MCF 10A (cell line): ENCODE results near the gene FXN. TPM values are rescaled to one million over a fixed set of nuclear protein-coding genes. Genes with fewer than 3 reads are reported as not detected.

Experiments used
- BruUV-seq: library from RNA; stranded (reverse); fragments of 400-500 nt; replicated peaks from 2 replicates; lab custom pipeline; 2021; lab: Mats Ljungman, UMichigan
- CTCF ChIA-PET: fragments of 300-600 bp; sonication (Branson Sonifier 250); formaldehyde crosslinking; extraction: SDS; loops from one replicate; lab custom pipeline; 2021; ENCODE audit warnings: antibody characterized with exemption, inconsistent platforms; lab: Yijun Ruan, JAX
- POLR2A ChIA-PET: fragments of 300-600, 350-650 bp; sonication (Branson Sonifier 250); formaldehyde crosslinking; extraction: SDS; loops from one replicate; lab custom pipeline; 2020; ENCODE audit warnings: antibody characterized with exemption, inconsistent platforms; lab: Yijun Ruan, JAX
- DNase-seq: peaks from one replicate; pipeline ENCODE4 v3.0.0-alpha.2; 2018; ENCODE audit not compliant: unreplicated experiment
- H3K27ac Mint-ChIP-seq: one replicate; pipeline ENCODE4 v1.8.0; 2022; ENCODE audit warnings: mild to moderate bottlenecking, low read depth, mixed read lengths; ENCODE audit not compliant: unreplicated experiment
- H3K27me3 Mint-ChIP-seq: one replicate; pipeline ENCODE4 v1.8.0; 2022; ENCODE audit warnings: mixed read lengths; ENCODE audit not compliant: insufficient read depth, unreplicated experiment
- H3K36me3 Mint-ChIP-seq: one replicate; pipeline ENCODE4 v1.8.0; 2022; ENCODE audit warnings: mild to moderate bottlenecking, moderate library complexity, mixed read lengths; ENCODE audit not compliant: insufficient read depth, unreplicated experiment
- H3K4me1 Mint-ChIP-seq: one replicate; pipeline ENCODE4 v1.8.0; 2022; ENCODE audit warnings: mixed read lengths; ENCODE audit not compliant: insufficient read depth, unreplicated experiment
- H3K4me3 Mint-ChIP-seq: one replicate; pipeline ENCODE4 v1.8.0; 2022; ENCODE audit warnings: mild to moderate bottlenecking, moderate library complexity, mixed read lengths; ENCODE audit not compliant: unreplicated experiment
- H3K9me3 Mint-ChIP-seq: one replicate; pipeline ENCODE4 v1.8.0; 2022; ENCODE audit warnings: mixed read lengths; ENCODE audit not compliant: unreplicated experiment
- intact Hi-C: fragments of 100-400 bp; cut with micrococcal nuclease; formaldehyde crosslinking; loops from 2 replicates; pipeline ENCODE4 v1.14.1; 2022
- total RNA-seq: library from RNA; stranded (reverse); gene quantifications from 2 replicates; pipeline ENCODE4 v1.2.3, GENCODE V29; 2022
- TF ChIP-seq, protein P1 (sequence below): fragments of 200-600 bp; IDR thresholded peaks from one replicate; pipeline ENCODE4 v1.8.0; 2022; ENCODE audit warnings: antibody characterized with exemption, mild to moderate bottlenecking; ENCODE audit not compliant: unreplicated experiment

FXN gene
- total RNA-seq, 1 experiment from 2014 or later = 31.6 TPM

DNA sequence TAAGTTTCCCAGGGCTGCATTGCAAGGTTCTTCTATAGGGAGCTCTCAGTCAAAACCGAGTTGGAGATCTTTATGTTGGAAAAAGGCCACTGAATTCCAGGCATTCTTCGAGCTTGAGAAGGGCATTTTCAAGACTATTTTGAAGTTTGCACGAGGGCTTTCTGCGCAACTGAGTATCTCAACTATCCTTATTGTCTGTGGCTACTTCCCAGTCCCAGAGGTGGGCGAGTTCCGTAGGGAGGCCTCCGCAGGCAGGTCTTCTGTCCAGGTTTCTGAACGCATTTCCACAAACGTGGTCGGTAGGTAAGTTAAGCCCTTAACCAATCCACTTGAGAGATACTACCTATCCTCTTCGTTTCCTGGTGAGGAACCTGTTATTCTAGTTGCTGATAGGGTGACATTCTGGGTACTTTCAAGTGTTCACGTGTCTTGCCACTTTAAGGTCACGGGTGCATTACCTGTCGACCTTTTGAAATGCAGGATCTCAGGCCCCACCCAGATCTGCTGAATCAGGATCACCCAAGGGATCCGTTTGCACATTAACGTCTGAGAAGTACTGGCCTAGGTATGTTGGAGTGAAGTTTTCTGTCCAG is 87.1 kb downstream of the FXN start:
- POLR2A ChIA-PET = interaction anchor here (0.6 to 6.5 kb wide), 29 partner anchors 8 to 274 kb away, joined by 3 to 151 read pairs (median 5); partner anchors contain the start of genes FXN and TJP2
- intact Hi-C loops = loop anchor here (1.0 kb wide), 1 partner anchor 9 kb away; no protein-coding TSS in a partner anchor
- Mint-ChIP-seq H3K27me3 (no peaks in the 10 kb centered on the region), H3K9me3 (no peaks in the 10 kb centered on the region), H3K36me3 (peaks cover 4% of the 10 kb centered on the region), H3K27ac (peak overlapping the region; percentile 73), H3K4me1 (peaks cover 6% of the 10 kb centered on the region), H3K4me3 (peak overlapping the region; percentile 89)
- DNase-seq = peak; percentile 67
- CTCF ChIA-PET = interaction anchor here (0.6 to 2.6 kb wide), 21 partner anchors 13 to 445 kb away, joined by 3 to 17 read pairs (median 4); no protein-coding TSS in a partner anchor
- no TSS peak for BruUV-seq
- TF ChIP-seq, protein P1, sequence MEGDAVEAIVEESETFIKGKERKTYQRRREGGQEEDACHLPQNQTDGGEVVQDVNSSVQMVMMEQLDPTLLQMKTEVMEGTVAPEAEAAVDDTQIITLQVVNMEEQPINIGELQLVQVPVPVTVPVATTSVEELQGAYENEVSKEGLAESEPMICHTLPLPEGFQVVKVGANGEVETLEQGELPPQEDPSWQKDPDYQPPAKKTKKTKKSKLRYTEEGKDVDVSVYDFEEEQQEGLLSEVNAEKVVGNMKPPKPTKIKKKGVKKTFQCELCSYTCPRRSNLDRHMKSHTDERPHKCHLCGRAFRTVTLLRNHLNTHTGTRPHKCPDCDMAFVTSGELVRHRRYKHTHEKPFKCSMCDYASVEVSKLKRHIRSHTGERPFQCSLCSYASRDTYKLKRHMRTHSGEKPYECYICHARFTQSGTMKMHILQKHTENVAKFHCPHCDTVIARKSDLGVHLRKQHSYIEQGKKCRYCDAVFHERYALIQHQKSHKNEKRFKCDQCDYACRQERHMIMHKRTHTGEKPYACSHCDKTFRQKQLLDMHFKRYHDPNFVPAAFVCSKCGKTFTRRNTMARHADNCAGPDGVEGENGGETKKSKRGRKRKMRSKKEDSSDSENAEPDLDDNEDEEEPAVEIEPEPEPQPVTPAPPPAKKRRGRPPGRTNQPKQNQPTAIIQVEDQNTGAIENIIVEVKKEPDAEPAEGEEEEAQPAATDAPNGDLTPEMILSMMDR = no peak

DNA sequence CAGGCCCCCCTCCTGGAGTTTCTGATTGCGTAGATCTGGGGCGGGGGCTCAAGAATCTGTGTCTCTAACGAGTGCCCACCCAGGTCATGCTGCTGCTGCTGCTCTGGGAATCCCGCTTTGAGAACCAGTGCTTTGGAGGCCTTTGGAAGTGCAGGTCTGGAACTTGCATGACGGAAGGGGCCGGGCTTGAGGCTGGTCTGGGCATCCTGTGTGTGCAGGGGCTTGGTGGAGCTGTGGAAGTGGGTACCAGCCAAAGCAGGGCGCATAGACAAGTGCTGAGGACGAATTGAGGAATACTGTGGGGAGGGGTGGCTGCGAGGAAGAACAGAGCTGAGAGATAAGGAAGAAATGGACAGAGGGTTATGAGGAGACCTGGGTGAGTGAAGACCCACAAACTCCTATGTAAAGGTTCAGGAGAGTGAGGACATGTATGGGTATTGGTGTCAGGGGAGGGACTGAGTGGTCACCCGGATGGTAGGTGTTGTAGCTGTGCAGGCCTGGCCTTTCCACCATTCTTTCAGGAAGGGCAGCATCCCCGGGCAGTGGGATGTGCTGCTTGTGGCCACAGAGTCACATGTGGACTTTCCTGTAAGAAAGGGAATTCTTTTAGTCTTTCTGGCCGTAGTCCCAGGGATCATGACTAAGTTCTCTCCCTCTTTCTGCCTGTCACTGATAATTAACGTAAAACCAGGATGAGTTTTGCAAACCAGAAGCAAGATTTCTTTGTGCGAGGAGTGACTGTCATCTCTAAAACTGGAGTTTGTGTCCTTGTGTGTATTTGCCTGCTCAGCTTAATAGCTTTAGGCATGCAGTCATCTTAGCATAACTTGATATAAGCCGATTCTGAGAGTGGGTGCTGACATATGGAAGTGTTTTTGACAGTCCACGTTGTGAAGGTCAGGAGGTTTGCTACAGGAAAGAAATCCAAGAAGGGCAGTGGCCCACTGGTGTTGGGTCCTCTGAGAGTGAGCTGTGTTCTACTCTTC is 95.2 kb downstream of the FXN start:
- H3K4me3 Mint-ChIP-seq = peak overlapping the region; percentile 0

GRCh38 chr9:69131682-69132081 is 96.1 kb downstream of the FXN start:
- peak; percentile 93 for DNase-seq
- Mint-ChIP-seq H3K4me1 (peaks cover 33% of the 10 kb centered on the region), H3K9me3 (no peaks in the 10 kb centered on the region), H3K4me3 (peak overlapping the region; percentile 0), H3K27ac (peak overlapping the region; percentile 77), H3K36me3 (peaks cover 4% of the 10 kb centered on the region), H3K27me3 (no peaks in the 10 kb centered on the region)
- BruUV-seq = no TSS peak
- CTCF ChIA-PET = interaction anchor here (0.7 to 2.1 kb wide), 11 partner anchors 12 to 96 kb away, joined by 3 to 11 read pairs (median 4); partner anchors contain the start of genes FXN and TJP2
- POLR2A ChIA-PET = interaction anchor here (0.7 to 5.9 kb wide), 19 partner anchors 10 to 81 kb away, joined by 3 to 86 read pairs (median 5); partner anchors contain the start of gene TJP2
- TF ChIP-seq, protein P1 = no peak
- intact Hi-C loops = loop anchor here (1.0 to 2.0 kb wide), 3 partner anchors 9 to 77 kb away; partner anchors contain the start of gene TJP2

More for the DNA sequence above, 95.2 kb downstream of the FXN start:
- Mint-ChIP-seq H3K9me3 (no peaks in the 10 kb centered on the region), H3K4me1 (peaks cover 29% of the 10 kb centered on the region), H3K36me3 (peaks cover 4% of the 10 kb centered on the region), H3K27me3 (no peaks in the 10 kb centered on the region), H3K27ac (peak overlapping the region; percentile 77)
- intact Hi-C loops = loop anchor here (1.0 to 2.0 kb wide), 3 partner anchors 8 to 76 kb away; partner anchors contain the start of gene TJP2
- TF ChIP-seq, protein P1 = no peak
- POLR2A ChIA-PET = interaction anchor here (0.7 to 5.9 kb wide), 15 partner anchors 9 to 82 kb away, joined by 3 to 86 read pairs (median 5); partner anchors contain the start of gene TJP2
- CTCF ChIA-PET = interaction anchor here (0.8 to 2.1 kb wide), 9 partner anchors 13 to 95 kb away, joined by 3 to 11 read pairs (median 5); partner anchors contain the start of genes FXN and TJP2
- no TSS peak for BruUV-seq
- peak; percentile 79 for DNase-seq
